Aorta (tissue), 5 donors: Measurements from ENCODE around the gene ZNF423. TPM values are rescaled to one million over a fixed set of nuclear protein-coding genes. Genes with fewer than 3 reads are reported as not detected.

Experiments used
- ATAC-seq: fragments of 200-7000 bp; cut with Tn5 transposase; one replicate; pipeline ENCODE4 v1.9.1; 2022; ENCODE audit warnings: moderate library complexity; ENCODE audit not compliant: low FRiP score
- DNase-seq, 2 donors: peaks; one replicate each; pipeline ENCODE4 v3.0.0-alpha.2; 2020
- H3K27ac ChIP-seq, 2 donors: one replicate each; pipeline ENCODE4 v1.5.1; 2013; ENCODE audit warnings: low read length in 2 of 2, mild to moderate bottlenecking in 2 of 2, moderate library complexity in 2 of 2, control low read depth in 1 of 2, inconsistent platforms in 1 of 2, low read depth in 1 of 2
- H3K27me3 ChIP-seq, 2 donors: one replicate each; pipeline ENCODE4 v1.6.1; 2013; ENCODE audit warnings: control low read depth in 1 of 2, low read length in 1 of 2, mild to moderate bottlenecking in 1 of 2, moderate library complexity in 1 of 2; ENCODE audit not compliant: insufficient read depth in 2 of 2, control insufficient read depth in 1 of 2
- H3K36me3 ChIP-seq, 2 donors: one replicate each; pipeline ENCODE4 v1.6.1; 2013; ENCODE audit warnings: control low read depth in 1 of 2, low read length in 1 of 2, mild to moderate bottlenecking in 1 of 2; ENCODE audit not compliant: insufficient read depth in 2 of 2, control insufficient read depth in 1 of 2
- H3K4me1 ChIP-seq, 2 donors: one replicate each; pipeline ENCODE4 v1.6.1; 2013; ENCODE audit warnings: low read length in 2 of 2, control low read depth in 1 of 2, mild to moderate bottlenecking in 1 of 2, moderate library complexity in 1 of 2; ENCODE audit not compliant: insufficient read depth in 2 of 2, control insufficient read depth in 1 of 2
- H3K4me3 ChIP-seq, 2 donors: one replicate each; pipeline ENCODE4 v1.5.1; 2013; ENCODE audit warnings: low read length in 2 of 2, control low read depth in 1 of 2, mild to moderate bottlenecking in 1 of 2
- H3K9me3 ChIP-seq: one replicate; pipeline ENCODE4 v1.6.1; 2013; ENCODE audit warnings: mild to moderate bottlenecking, low read length; ENCODE audit not compliant: control insufficient read depth
- WGBS, 2 donors: extraction: QIAGEN DNeasy Blood & Tissue Kit; methylation state at CpG; one replicate each; pipeline ENCODE4 v1.1.7; 2013; 5-methylcytosine and 5-hydroxymethylcytosine counted together
- intact Hi-C, 2 donors: fragments of 100-400 bp; cut with DNase I; formaldehyde crosslinking; loops; one replicate each; pipeline versions ENCODE4 v1.14.2 to v1.15.0; 2022
- polyA plus RNA-seq, 2 donors: library from polyadenylated mRNA; stranded (reverse); fragments of 200-250 nt; gene quantifications; one replicate each; pipeline ENCODE4 v1.2.3, GENCODE V29; 2013
- total RNA-seq, 2 donors: library from RNA; stranded (reverse); fragmentation: NEBNext Ultra II Directional; extraction: Animal tissue kit (Norgen Biotek cat#: 25700); gene quantifications; one replicate each; pipeline ENCODE4 v1.2.1, GENCODE V29; 2021
- donor health status: healthy with polysubstance abuse.
- donor health status: Bipolar disorder and iron deficiency.
- donor health status: DM: no; HTN: no; CAD: no.
- donor health status: DM: no; HTN: no; CAD: no.
- donor health status: DM: yes; HTN: yes; CAD: no.

ZNF423 gene
- total and polyA plus RNA-seq, 4 donors, result 3.1 to 43.1 (median 10.0) TPM

DNA sequence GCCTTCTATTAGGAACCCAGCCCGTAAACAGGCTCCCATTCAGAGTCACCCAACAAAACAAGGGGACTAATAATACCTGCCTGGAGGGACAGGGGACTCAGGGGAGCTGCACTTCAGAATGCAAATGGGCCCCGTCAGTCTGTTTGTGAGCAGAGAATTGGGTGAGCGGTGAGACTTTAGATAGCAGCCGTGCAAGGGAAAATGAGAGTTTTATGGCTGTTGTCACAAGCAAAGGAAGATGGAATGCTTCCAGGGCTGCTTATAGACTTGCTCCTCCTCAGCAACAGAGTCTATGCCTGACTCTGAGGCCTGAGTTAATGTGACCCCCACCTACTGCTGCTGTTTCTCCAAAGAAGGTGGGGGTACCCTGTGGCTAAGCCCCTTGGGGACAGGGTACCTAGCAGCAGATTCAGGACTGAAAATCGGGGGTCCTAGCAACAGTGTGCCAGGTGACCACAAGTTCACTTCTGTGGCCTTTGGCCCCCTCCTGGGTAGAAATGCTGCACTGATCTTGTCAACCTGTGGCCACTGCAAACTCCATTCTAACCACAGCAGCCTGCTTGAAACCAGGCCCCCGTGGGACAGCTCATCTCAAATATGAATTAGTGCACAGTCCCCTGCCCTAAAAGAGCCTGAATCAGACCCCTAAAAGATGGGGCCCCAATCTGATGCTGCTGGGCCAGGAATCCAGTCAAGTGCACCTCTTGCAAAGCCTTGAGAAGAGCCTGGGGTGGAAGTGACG, 355.9 kb downstream of the ZNF423 start:
- Histone ChIP-seq H3K36me3 (no peaks in the 10 kb centered on the region), H3K4me1 (no peaks in the 10 kb centered on the region), H3K27ac (no peak overlapping the region), H3K4me3 (no peak overlapping the region), H3K9me3 (no peaks in the 10 kb centered on the region), H3K27me3 (no peaks in the 10 kb centered on the region)
- DNase-seq (peak in 1 of 2 donors; percentile 14), ATAC-seq (no peak)
- intact Hi-C loops, result loop anchor here in 1 of 2 donors (10.0 kb wide), 1 partner anchor 95 kb away; no protein-coding TSS in a partner anchor
- 91 to 94% methylated on average over 7 of the region's 7 CpGs for WGBS, 2 donors

DNA sequence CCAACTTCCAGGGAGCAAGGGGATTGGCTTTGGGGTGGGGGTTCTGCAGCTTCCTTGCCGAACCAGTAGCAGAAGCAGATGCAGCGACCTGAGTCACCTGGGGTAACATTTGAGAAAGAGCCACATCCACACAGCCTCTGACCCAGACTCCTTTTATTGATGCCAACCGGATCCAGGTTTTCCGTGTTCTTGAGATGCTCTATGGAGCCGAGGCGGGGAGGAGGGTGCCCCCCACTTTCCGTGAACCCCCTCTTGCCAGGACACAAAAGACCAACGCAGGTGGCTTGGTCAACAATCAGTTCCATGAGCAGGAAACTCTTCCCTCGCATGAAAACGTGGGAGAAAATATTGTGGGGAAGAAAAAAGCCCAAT, 356.5 kb downstream of the ZNF423 start:
- Histone ChIP-seq H3K36me3 (no peaks in the 10 kb centered on the region), H3K9me3 (no peaks in the 10 kb centered on the region), H3K27ac (no peak overlapping the region), H3K4me3 (no peak overlapping the region), H3K27me3 (no peaks in the 10 kb centered on the region), H3K4me1 (no peaks in the 10 kb centered on the region)
- ATAC-seq, result no peak
- intact Hi-C loops, result loop anchor here in 1 of 2 donors (10.0 kb wide), 1 partner anchor 95 kb away; no protein-coding TSS in a partner anchor
- peak in 1 of 2 donors; percentile 17 for DNase-seq
- 95% methylated on average over 10 of the region's 10 CpGs for WGBS, 2 donors

DNA sequence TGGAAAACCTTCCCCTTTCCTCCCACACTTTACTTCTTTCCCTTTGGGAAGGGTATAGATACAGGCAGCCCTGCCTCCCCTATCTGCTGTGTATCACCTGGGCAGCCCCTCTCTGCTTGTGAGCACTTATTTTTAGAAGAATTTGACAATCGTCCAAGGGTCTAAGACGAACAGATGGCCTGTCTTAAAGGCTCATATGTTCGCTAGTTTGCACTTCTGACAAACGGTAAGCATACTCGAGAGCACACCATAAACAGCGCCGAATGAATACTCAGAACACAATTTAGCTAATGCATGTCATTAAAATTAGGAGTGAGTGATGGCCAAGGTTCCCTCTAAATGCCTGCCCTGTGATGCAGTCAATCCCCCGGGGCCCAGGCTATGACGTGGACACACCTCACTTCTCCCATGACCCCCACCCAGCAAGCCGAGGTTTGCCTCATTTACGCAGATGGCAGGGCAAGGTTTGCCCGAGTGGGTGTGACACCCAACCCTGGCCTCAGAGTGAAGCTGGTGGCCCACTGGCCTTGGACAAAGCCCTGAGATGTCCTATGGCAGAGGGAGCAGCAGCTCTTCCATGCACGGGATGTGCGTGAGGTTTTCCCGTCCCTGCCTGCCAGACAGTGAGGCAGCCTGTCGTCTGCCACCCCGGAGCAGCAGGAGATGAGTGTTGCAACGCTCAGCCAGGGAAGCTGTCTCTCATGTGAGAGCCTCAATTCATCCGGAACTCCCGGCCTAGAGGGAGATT, 357.1 kb downstream of the ZNF423 start:
- H3K9me3 ChIP-seq, result no peaks in the 10 kb centered on the region
- no peak overlapping the region for H3K27ac ChIP-seq
- no peaks in the 10 kb centered on the region for H3K4me1 ChIP-seq
- 85 to 89% methylated on average over 20 of the region's 20 CpGs for WGBS, 2 donors
- DNase-seq, result peak in 1 of 2 donors; percentile 26
- intact Hi-C loops, result loop anchor here in 1 of 2 donors (10.0 kb wide), 1 partner anchor 96 kb away; no protein-coding TSS in a partner anchor
- H3K36me3 ChIP-seq, result no peaks in the 10 kb centered on the region
- H3K4me3 ChIP-seq, result no peak overlapping the region
- ATAC-seq, result no peak
- no peaks in the 10 kb centered on the region for H3K27me3 ChIP-seq

DNA sequence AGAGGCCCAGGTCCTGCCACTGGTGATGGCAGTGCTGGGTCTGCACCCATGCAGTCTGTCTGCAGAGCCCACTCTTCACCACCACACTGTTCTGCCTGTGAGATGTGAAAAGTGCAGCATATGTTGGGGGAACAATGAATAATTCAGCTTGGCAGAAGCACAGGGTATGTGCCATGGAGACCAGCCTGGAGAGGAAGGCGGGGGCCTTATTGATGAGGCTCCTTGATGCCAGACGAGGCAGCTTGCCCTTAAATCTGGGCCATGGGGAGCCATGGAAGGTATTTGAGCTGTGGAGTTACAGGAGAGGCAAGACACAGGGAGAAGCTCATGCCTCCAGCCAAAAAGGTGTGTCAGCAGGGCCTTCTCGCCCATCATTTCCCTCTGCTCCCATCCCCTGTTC, 357.6 kb downstream of the ZNF423 start:
- Histone ChIP-seq H3K4me1 (no peaks in the 10 kb centered on the region), H3K9me3 (no peaks in the 10 kb centered on the region), H3K36me3 (no peaks in the 10 kb centered on the region), H3K27me3 (no peaks in the 10 kb centered on the region), H3K27ac (no peak overlapping the region), H3K4me3 (no peak overlapping the region)
- ATAC-seq (no peak), DNase-seq (peak in 1 of 2 donors; percentile 6)
- WGBS, 2 donors, result 95 to 96% methylated on average over 3 of the region's 3 CpGs
- intact Hi-C loops, result loop anchor here in 1 of 2 donors (10.0 kb wide), 1 partner anchor 97 kb away; no protein-coding TSS in a partner anchor

DNA sequence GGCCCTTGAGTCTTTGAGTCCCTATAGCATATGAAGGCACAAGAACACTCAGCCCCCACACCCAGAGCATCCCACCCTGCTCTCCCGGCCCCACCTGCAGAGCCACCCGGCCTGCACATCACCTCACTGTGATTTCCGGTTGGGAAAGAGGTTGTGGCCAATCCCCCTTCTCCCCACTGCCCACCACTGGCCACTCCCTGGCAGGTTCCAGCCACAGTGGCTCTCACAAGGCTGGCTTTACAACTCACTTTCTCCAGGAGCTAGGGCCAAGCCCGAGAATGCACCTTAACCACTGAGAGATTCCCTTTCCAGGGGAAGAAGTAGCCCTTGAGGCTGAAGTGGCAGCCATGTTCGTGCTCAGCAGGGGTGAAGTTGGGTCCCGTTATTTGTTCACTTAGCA, 358.4 kb downstream of the ZNF423 start:
- H3K27ac ChIP-seq, result no peak overlapping the region
- no peaks in the 10 kb centered on the region for H3K36me3 ChIP-seq
- 96 to 97% methylated on average over 6 of the region's 6 CpGs for WGBS, 2 donors
- H3K9me3 ChIP-seq, result no peaks in the 10 kb centered on the region
- no peaks in the 10 kb centered on the region for H3K4me1 ChIP-seq
- no peak for ATAC-seq
- intact Hi-C loops, result loop anchor here in 1 of 2 donors (10.0 kb wide), 1 partner anchor 97 kb away; no protein-coding TSS in a partner anchor
- H3K27me3 ChIP-seq, result no peaks in the 10 kb centered on the region
- peak in 1 of 2 donors; percentile 13 for DNase-seq
- no peak overlapping the region for H3K4me3 ChIP-seq

DNA sequence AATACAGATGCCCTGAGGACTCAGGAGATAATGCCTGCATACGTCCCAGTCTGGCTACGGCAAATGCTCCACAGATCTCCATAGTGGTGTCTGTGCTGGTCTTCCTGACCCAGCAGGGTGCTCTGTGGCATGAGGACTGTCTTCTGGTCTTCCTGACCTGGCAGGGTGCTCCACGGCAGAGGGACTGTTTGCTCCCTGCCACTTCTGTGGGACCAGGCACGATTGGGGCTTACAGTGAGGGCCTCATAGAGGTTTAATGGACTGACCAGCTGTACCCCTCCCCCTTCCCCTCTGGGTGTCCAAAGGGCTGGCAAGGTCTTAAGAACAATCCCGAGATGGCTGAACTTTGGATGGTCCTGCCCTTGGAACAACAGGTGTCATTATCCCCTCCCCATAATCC, 359.3 kb downstream of the ZNF423 start:
- H3K36me3 ChIP-seq, result no peaks in the 10 kb centered on the region
- 85 to 94% methylated on average over 5 of the region's 5 CpGs for WGBS, 2 donors
- no peaks in the 10 kb centered on the region for H3K27me3 ChIP-seq
- DNase-seq, result peak in 1 of 2 donors; percentile 21
- H3K9me3 ChIP-seq, result no peaks in the 10 kb centered on the region
- intact Hi-C loops, result loop anchor here in 1 of 2 donors (10.0 kb wide), 1 partner anchor 98 kb away; no protein-coding TSS in a partner anchor
- no peak overlapping the region for H3K27ac ChIP-seq
- ATAC-seq, result no peak
- H3K4me3 ChIP-seq, result no peak overlapping the region
- H3K4me1 ChIP-seq, result no peaks in the 10 kb centered on the region

DNA sequence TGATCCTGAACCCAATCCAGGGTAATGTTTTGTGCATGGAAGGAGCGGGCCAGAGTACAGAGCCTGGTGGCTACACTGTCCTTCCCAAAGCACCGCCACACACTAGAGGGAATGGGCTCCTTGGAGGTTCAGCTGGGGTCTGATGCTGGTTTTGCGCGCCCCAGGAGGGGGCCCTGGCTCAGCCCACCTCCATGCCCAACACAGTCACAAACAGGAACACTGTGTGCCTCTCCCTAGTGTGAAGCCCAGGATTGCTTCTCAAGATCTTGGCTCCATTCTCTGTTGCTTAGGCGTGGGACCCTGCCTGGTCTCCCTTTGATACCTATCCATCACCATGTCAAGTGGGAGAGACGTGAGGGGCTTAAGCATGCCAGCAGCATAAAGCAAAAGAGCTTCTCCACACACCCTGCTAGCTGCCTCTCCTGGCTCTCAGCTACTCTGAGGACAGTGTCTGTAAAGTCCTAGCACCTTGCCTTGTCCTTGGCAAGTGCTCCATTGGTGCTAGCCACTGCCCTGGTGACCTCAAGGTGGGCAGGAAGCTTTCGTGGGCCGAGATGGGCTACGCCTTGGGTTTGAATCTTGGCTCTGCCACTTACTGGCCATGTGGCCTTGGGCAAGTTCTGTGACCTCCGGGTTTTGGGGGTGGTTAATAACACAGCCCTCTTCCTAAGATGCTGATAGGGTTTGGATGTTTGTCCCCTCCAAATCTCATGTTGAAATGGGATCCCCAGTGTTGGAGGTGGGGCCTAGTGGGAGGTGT, 360.1 kb downstream of the ZNF423 start:
- Histone ChIP-seq H3K9me3 (no peaks in the 10 kb centered on the region), H3K4me1 (no peaks in the 10 kb centered on the region), H3K27me3 (no peaks in the 10 kb centered on the region), H3K4me3 (no peak overlapping the region), H3K36me3 (no peaks in the 10 kb centered on the region), H3K27ac (no peak overlapping the region)
- 92 to 96% methylated on average over 10 of the region's 10 CpGs for WGBS, 2 donors
- intact Hi-C loops, result loop anchor here in 1 of 2 donors (10.0 kb wide), 1 partner anchor 99 kb away; no protein-coding TSS in a partner anchor
- DNase-seq (peak in 1 of 2 donors; percentile 41), ATAC-seq (no peak)

DNA sequence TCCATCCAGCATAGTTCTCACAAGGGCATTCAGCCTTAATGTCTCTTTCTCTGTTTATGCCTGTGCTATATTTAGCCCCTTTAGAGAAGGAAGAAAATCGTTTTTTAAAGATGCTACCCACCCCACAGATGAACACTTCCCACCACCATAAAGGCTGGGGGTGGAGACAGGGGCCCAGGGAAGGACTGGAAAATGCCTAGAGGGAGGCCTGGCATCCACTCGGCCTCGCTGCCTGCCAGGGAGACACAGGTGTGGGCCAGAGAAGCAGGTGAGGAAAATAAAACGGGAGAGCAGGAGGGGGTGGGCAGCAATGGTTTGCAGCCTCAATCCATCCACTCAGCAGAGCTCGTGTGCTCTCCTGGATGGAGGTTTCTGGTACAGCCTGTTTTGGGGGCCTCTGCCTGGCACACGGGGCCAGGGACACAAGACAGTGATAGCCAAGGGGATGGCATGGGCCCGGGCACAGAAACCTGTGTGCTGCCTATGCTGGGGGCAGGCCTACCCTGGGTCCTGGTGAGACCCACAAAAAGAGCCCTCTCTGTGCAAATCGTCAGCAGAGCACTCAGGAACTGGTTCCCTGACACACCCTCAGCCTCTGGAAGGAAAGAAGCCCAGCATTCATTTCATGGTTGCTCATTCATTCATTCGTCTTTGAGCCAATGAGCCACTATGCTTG, 360.9 kb downstream of the ZNF423 start:
- Histone ChIP-seq H3K36me3 (no peaks in the 10 kb centered on the region), H3K27ac (no peak overlapping the region), H3K4me3 (no peak overlapping the region), H3K9me3 (no peaks in the 10 kb centered on the region), H3K27me3 (no peaks in the 10 kb centered on the region), H3K4me1 (no peaks in the 10 kb centered on the region)
- intact Hi-C loops, result loop anchor here (5.0 to 10.0 kb wide), 3 partner anchors 97 to 257 kb away; no protein-coding TSS in a partner anchor
- DNase-seq (peak in 1 of 2 donors; percentile 20), ATAC-seq (no peak)
- 82 to 83% methylated on average over 9 of the region's 9 CpGs for WGBS, 2 donors
